GOT3 (cell line): ENCODE results near the gene GOT1.

Experiments
- DNase-seq: peaks from one replicate; lab custom pipeline; 2025; ENCODE audit warnings: mixed read lengths; lab: John Stamatoyannopoulos, UW

Gene GOT1

GRCh38 chr10:99358101-99358500 lies 72.3 kb downstream of the GOT1 start:
- DNase-seq, result no peak

DNA sequence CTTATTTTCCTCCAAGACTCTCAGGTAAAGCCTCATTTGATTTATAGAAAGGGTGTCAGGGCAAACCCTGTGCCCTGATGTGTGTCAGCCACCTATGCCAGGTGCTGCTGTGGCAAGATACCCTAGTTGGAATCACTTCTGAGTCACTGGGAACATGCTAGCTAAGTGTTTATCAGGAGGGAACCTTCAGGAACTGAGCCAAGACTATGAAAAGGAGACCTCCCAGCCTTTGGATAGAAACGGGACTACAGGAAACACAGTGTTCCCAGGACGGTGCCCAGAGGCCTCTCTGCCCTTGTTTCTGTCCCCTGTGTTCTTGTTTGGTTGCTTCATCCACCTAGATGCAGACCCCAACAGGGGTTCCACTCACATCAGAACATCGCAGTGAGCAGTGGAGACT lies 72.7 kb downstream of the GOT1 start:
- DNase-seq, result no peak

GRCh38 chr10:99353182-99353581 lies 77.2 kb downstream of the GOT1 start:
- no peak for DNase-seq

- DNase-seq, result no peak
Measured at GRCh38 chr10:99347672-99348071, 82.8 kb downstream of the GOT1 start.
